ENCODE measurements around the gene NMT1.

Gene NMT1

GRCh38 chr17:45102856-45103255, 41.7 kb downstream of the NMT1 start:
- no peaks in the 10 kb centered on the region for H3K4me1 ChIP-seq (ENCODE audit: insufficient read depth, poor library complexity, severe bottlenecking)
- no peak for DNase-seq (ENCODE audit: low spot score)
- no peak overlapping the region for H3K27ac ChIP-seq (ENCODE audit: poor library complexity, severe bottlenecking)
- peaks cover 94% of the 10 kb centered on the region for H3K36me3 ChIP-seq (ENCODE audit: low read depth)
- TF ChIP-seq CTCF (IDR thresholded peaks at IDR 0.05; ENCODE audit: poor library complexity, severe bottlenecking) = no peak
- no peaks in the 10 kb centered on the region for H3K9me3 ChIP-seq (ENCODE audit: severe bottlenecking)
- H3K4me3 ChIP-seq (ENCODE audit: severe bottlenecking) = no peak overlapping the region
- ATAC-seq (ENCODE audit: low read depth) = no peak
- no peaks in the 10 kb centered on the region for H3K27me3 ChIP-seq (ENCODE audit: insufficient read depth, poor library complexity, severe bottlenecking)

GRCh38 chr17:45103269-45103795, 42.2 kb downstream of the NMT1 start:
- H3K27me3 ChIP-seq (ENCODE audit: insufficient read depth, poor library complexity, severe bottlenecking) = no peaks in the 10 kb centered on the region

GRCh38 chr17:45104029-45104428, 42.9 kb downstream of the NMT1 start:
- Histone ChIP-seq H3K36me3 (ENCODE audit: low read depth) (peaks cover 93% of the 10 kb centered on the region), H3K9me3 (ENCODE audit: severe bottlenecking) (no peaks in the 10 kb centered on the region), H3K27ac (ENCODE audit: poor library complexity, severe bottlenecking) (no peak overlapping the region), H3K4me1 (ENCODE audit: insufficient read depth, poor library complexity, severe bottlenecking) (no peaks in the 10 kb centered on the region), H3K4me3 (ENCODE audit: severe bottlenecking) (no peak overlapping the region), H3K27me3 (ENCODE audit: insufficient read depth, poor library complexity, severe bottlenecking) (no peaks in the 10 kb centered on the region)
- no peak for TF ChIP-seq CTCF (IDR thresholded peaks at IDR 0.05; ENCODE audit: poor library complexity, severe bottlenecking)
- no peak for DNase-seq (ENCODE audit: low spot score)
- no peak for ATAC-seq (ENCODE audit: low read depth)

More at GRCh38 chr17:45103269-45103795, 42.2 kb downstream of the NMT1 start:
- no peaks in the 10 kb centered on the region for H3K9me3 ChIP-seq (ENCODE audit: severe bottlenecking)
- H3K36me3 ChIP-seq (ENCODE audit: low read depth) = peaks cover 94% of the 10 kb centered on the region
- no peak for ATAC-seq (ENCODE audit: low read depth)
- no peak for DNase-seq (ENCODE audit: low spot score)
- no peak for TF ChIP-seq CTCF (IDR thresholded peaks at IDR 0.05; ENCODE audit: poor library complexity, severe bottlenecking)
- no peak overlapping the region for H3K4me3 ChIP-seq (ENCODE audit: severe bottlenecking)
- H3K27ac ChIP-seq (ENCODE audit: poor library complexity, severe bottlenecking) = no peak overlapping the region
- no peaks in the 10 kb centered on the region for H3K4me1 ChIP-seq (ENCODE audit: insufficient read depth, poor library complexity, severe bottlenecking)

GRCh38 chr17:45104497-45104896, 43.4 kb downstream of the NMT1 start:
- peaks cover 89% of the 10 kb centered on the region for H3K36me3 ChIP-seq (ENCODE audit: low read depth)

More at GRCh38 chr17:45104497-45104896, 43.4 kb downstream of the NMT1 start:
- H3K27me3 ChIP-seq (ENCODE audit: insufficient read depth, poor library complexity, severe bottlenecking) = no peaks in the 10 kb centered on the region
- ATAC-seq (ENCODE audit: low read depth) = no peak
- H3K9me3 ChIP-seq (ENCODE audit: severe bottlenecking) = no peaks in the 10 kb centered on the region
- no peak overlapping the region for H3K4me3 ChIP-seq (ENCODE audit: severe bottlenecking)
- TF ChIP-seq CTCF (IDR thresholded peaks at IDR 0.05; ENCODE audit: poor library complexity, severe bottlenecking) = no peak
- H3K27ac ChIP-seq (ENCODE audit: poor library complexity, severe bottlenecking) = no peak overlapping the region
- no peak for DNase-seq (ENCODE audit: low spot score)
- no peaks in the 10 kb centered on the region for H3K4me1 ChIP-seq (ENCODE audit: insufficient read depth, poor library complexity, severe bottlenecking)
